Hepatocyte (in vitro differentiated cells): Measurements from ENCODE around the gene NUMB. TPM values are rescaled to one million over a fixed set of nuclear protein-coding genes. Genes with fewer than 3 reads are reported as not detected.

Experiments
- DNase-seq: peaks from one replicate; pipeline ENCODE4 v3.0.0-alpha.2; 2016; ENCODE audit warnings: low spot score
- H2AFZ ChIP-seq: fragments of 200-600 bp; sonication (generic); 2 replicates; pipeline ENCODE4 v1.6.0; 2016; ENCODE audit warnings: antibody characterized with exemption, mild to moderate bottlenecking
- H3K27ac ChIP-seq: fragments of 200-600 bp; sonication (generic); 2 replicates; pipeline ENCODE4 v1.5.1; 2016; ENCODE audit warnings: mild to moderate bottlenecking
- H3K27me3 ChIP-seq: fragments of 200-600 bp; sonication (generic); 2 replicates; pipeline ENCODE4 v1.6.1; 2016
- H3K36me3 ChIP-seq: fragments of 200-600 bp; sonication (generic); replicated peaks from 2 replicates; pipeline ENCODE4 v1.5.1; 2016; ENCODE audit warnings: low read depth; ENCODE audit not compliant: insufficient read depth
- H3K4me1 ChIP-seq: fragments of 200-600 bp; sonication (generic); 2 replicates; pipeline ENCODE4 v1.5.1; 2016; ENCODE audit warnings: mild to moderate bottlenecking, moderate library complexity; ENCODE audit not compliant: insufficient read depth
- H3K4me2 ChIP-seq: fragments of 200-600 bp; sonication (generic); 2 replicates; pipeline ENCODE4 v1.6.0; 2016
- H3K4me3 ChIP-seq: fragments of 200-600 bp; sonication (generic); 2 replicates; pipeline ENCODE4 v1.5.1; 2016; ENCODE audit warnings: mild to moderate bottlenecking
- H3K79me2 ChIP-seq: fragments of 200-600 bp; sonication (generic); 2 replicates; pipeline ENCODE4 v1.6.0; 2017; ENCODE audit warnings: mild to moderate bottlenecking
- H3K9me2 ChIP-seq: fragments of 200-600 bp; sonication (generic); replicated peaks from 2 replicates; pipeline ENCODE4 v1.6.0; 2017; ENCODE audit warnings: mild to moderate bottlenecking; ENCODE audit not compliant: insufficient read depth
- H3K9me3 ChIP-seq: fragments of 200-600 bp; sonication (generic); 2 replicates; pipeline ENCODE4 v1.5.1; 2016; ENCODE audit warnings: low read depth, mild to moderate bottlenecking
- H4K20me1 ChIP-seq: fragments of 200-600 bp; sonication (generic); 2 replicates; pipeline ENCODE4 v1.6.0; 2016; ENCODE audit warnings: mild to moderate bottlenecking; ENCODE audit not compliant: insufficient read depth, poor library complexity, severe bottlenecking
- EZH2 ChIP-seq: fragments of 200-600 bp; sonication (generic); IDR thresholded peaks from 2 replicates; pipeline ENCODE4 v1.6.1; 2016; ENCODE audit warnings: antibody characterized with exemption, mild to moderate bottlenecking, borderline replicate concordance
- EZH2phosphoT487 ChIP-seq: fragments of 200-600 bp; sonication (generic); IDR thresholded peaks from one replicate; pipeline ENCODE4 v1.6.1; 2018; ENCODE audit warnings: antibody characterized with exemption, mild to moderate bottlenecking, low read depth, moderate library complexity; ENCODE audit not compliant: unreplicated experiment, severe bottlenecking
- WGBS: methylation state at CpG from one replicate; pipeline ENCODE4 v1.1.6; 2016; ENCODE audit warnings: low lambda C conversion rate; ENCODE audit errors: missing lambda C conversion rate; 5-methylcytosine and 5-hydroxymethylcytosine counted together
- polyA plus RNA-seq: library from polyadenylated mRNA; unstranded; fragments of >200 nt; fragmentation: Nextera tagmentation; extraction: Ambion mirVana; gene quantifications from 2 replicates; pipeline ENCODE4 v1.2.1, GENCODE V29; 2016
- total RNA-seq: library from RNA; depleted of rRNA; stranded (reverse); fragments of >200 nt; gene quantifications from 2 replicates; pipeline ENCODE4 v1.2.3, GENCODE V29; 2014
- TF ChIP-seq, protein P1 (sequence below): fragments of 200-600 bp; sonication (generic); IDR thresholded peaks from 2 replicates; pipeline ENCODE4 v1.5.1; 2016; ENCODE audit warnings: antibody characterized with exemption, mild to moderate bottlenecking; ENCODE audit not compliant: poor library complexity

The NUMB gene
- total and polyA plus RNA-seq, 2 experiments from 2014 or later, result 35.3 to 45.8 TPM

DNA sequence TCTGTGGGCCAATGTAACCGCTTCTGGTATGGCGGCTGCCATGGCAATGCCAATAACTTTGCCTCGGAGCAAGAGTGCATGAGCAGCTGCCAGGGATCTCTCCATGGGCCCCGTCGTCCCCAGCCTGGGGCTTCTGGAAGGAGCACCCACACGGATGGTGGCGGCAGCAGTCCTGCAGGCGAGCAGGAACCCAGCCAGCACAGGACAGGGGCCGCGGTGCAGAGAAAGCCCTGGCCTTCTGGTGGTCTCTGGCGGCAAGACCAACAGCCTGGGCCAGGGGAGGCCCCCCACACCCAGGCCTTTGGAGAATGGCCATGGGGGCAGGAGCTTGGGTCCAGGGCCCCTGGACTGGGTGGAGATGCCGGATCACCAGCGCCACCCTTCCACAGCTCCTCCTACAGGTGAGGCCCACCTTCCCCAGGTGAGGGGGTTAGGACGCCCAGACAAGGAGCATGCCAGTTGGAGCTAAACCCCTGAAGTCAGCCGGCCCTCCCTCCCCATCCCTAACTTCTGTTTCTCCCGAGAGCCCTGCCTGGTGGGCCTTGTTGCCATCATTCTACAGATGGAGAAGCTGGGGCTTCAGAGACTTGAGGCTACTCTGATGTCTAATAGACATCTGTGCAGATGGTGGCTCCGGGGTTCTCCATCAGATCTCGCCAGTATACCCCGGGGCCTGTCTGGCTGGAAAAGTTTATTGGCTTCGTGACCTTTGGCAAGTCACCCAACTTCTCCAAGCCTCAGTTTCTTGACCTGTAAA is 195.7 kb downstream of the NUMB start:
- DNase-seq, result no peak
- Histone ChIP-seq H3K4me1 (no peaks in the 10 kb centered on the region), H3K4me3 (no peak overlapping the region), H3K9me2 (no peaks in the 10 kb centered on the region), H3K27ac (no peak overlapping the region), H4K20me1 (no peaks in the 10 kb centered on the region), H3K4me2 (no peak overlapping the region), H2AFZ (no peak overlapping the region), H3K9me3 (no peaks in the 10 kb centered on the region), H3K27me3 (no peaks in the 10 kb centered on the region), H3K79me2 (no peaks in the 10 kb centered on the region), H3K36me3 (no peaks in the 10 kb centered on the region)
- TF ChIP-seq, protein P1, sequence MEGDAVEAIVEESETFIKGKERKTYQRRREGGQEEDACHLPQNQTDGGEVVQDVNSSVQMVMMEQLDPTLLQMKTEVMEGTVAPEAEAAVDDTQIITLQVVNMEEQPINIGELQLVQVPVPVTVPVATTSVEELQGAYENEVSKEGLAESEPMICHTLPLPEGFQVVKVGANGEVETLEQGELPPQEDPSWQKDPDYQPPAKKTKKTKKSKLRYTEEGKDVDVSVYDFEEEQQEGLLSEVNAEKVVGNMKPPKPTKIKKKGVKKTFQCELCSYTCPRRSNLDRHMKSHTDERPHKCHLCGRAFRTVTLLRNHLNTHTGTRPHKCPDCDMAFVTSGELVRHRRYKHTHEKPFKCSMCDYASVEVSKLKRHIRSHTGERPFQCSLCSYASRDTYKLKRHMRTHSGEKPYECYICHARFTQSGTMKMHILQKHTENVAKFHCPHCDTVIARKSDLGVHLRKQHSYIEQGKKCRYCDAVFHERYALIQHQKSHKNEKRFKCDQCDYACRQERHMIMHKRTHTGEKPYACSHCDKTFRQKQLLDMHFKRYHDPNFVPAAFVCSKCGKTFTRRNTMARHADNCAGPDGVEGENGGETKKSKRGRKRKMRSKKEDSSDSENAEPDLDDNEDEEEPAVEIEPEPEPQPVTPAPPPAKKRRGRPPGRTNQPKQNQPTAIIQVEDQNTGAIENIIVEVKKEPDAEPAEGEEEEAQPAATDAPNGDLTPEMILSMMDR, result no peak
- TF ChIP-seq EZH2 (no peak), EZH2phosphoT487 (no peak)
- WGBS, result 94% methylated on average over 20 of the region's 20 CpGs

DNA sequence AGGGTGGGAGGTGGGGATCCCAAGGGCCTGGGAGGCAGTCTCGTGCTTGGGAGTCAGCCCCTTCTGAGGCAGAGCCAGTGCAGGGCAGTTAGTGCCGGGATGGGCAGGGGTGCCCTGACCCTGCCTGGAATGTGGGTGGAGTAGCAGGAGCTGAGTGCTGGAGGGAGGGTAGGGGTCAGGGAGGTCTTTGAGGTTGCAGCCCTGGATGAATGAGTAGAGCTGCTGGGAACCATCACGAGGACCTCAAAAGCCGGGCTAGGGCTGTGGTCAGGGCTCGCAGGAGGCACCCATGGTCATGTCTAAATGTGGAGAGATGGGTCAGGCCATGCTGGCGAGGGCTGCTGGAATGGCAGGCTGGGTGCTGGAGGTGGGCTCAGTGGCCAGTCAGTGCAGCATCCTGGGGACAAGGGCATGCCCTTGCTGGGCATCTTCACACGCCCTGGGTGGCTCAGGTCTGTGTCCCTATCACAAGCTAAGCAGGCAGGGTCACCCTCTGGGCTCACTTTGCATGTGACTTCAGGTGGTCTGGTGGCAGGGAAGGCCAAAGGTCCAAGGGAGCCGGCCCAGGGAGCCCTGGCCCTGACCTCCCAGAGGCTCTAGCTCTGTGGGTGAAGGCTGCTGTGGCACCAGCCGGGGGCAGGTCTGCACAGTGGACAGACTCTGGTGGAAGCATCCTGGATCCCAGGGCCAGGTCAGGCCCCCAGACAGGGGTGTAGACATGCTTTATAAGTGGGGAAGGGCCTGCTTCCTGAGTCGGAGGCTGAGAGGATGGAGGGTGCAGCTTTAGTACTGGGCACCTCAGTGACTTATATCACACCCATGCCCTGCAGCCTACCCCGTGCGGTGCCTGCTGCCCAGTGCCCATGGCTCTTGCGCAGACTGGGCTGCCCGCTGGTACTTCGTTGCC is 196.6 kb downstream of the NUMB start:
- no peaks in the 10 kb centered on the region for H3K4me1 ChIP-seq
- no peaks in the 10 kb centered on the region for H3K79me2 ChIP-seq
- H3K4me2 ChIP-seq, result no peak overlapping the region
- no peak overlapping the region for H3K27ac ChIP-seq
- no peaks in the 10 kb centered on the region for H3K9me2 ChIP-seq
- DNase-seq, result no peak
- WGBS, result 96% methylated on average over 15 of the region's 15 CpGs
- no peaks in the 10 kb centered on the region for H3K36me3 ChIP-seq
- no peaks in the 10 kb centered on the region for H3K9me3 ChIP-seq
- H3K27me3 ChIP-seq, result no peaks in the 10 kb centered on the region
- H4K20me1 ChIP-seq, result no peaks in the 10 kb centered on the region
- H2AFZ ChIP-seq, result no peak overlapping the region
- TF ChIP-seq, protein P1, result no peak
- TF ChIP-seq EZH2phosphoT487 (no peak), EZH2 (no peak)
- H3K4me3 ChIP-seq, result no peak overlapping the region

DNA sequence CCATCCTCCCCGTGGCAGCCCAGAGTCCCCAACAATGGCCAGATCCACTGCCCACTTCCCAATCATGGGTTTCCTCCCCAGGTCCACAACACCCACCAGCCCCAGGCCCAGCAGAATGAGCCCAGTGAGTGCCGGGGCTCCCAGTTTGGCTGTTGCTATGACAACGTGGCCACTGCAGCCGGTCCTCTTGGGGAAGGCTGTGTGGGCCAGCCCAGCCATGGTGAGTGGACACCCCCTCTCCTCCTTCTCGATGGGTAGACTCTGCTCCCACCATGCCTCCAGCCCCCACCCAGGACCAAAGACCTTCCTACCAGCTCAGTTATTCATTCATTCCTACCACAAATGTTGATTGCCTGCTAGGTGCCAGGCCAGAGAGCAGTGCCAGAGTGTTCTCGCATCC is 197.3 kb downstream of the NUMB start:
- TF ChIP-seq EZH2, result no peak
- TF ChIP-seq, protein P1, result no peak
- no peak for TF ChIP-seq EZH2phosphoT487
- Histone ChIP-seq H3K9me3 (no peaks in the 10 kb centered on the region), H3K9me2 (no peaks in the 10 kb centered on the region), H2AFZ (no peak overlapping the region), H4K20me1 (no peaks in the 10 kb centered on the region), H3K27me3 (no peaks in the 10 kb centered on the region), H3K4me2 (no peak overlapping the region), H3K79me2 (no peaks in the 10 kb centered on the region), H3K4me1 (no peaks in the 10 kb centered on the region), H3K27ac (no peak overlapping the region), H3K36me3 (no peaks in the 10 kb centered on the region), H3K4me3 (no peak overlapping the region)
- no peak for DNase-seq
- 83% methylated on average over 6 of the region's 6 CpGs for WGBS
